ENCODE measurements around the gene MTIF3. TPM values are rescaled to one million over a fixed set of nuclear protein-coding genes. Genes with fewer than 3 reads are reported as not detected.

The MTIF3 gene
- total RNA-seq, 1 experiment from 2014 or later, result 37.1 TPM

GRCh38 chr13:27423333-27423732 lies 27.0 kb downstream of the MTIF3 start:
- POLR2A ChIA-PET (ENCODE audit: low non-redundant PET), result no interaction called here
- H3K36me3 ChIP-seq (ENCODE audit: insufficient read depth, low read length, poor library complexity, severe bottlenecking), result peaks cover 16% of the 10 kb centered on the region
- peaks cover 17% of the 10 kb centered on the region for H3K4me1 ChIP-seq (ENCODE audit: insufficient read depth, low read length, poor library complexity, severe bottlenecking)
- TF ChIP-seq CTCF (conservative IDR thresholded peaks at IDR 0.05; ENCODE audit: low read depth, low read length) (no peak), EZH2 (IDR thresholded peaks at IDR 0.05; ENCODE audit: borderline replicate concordance, low read depth, low read length, poor library complexity, severe bottlenecking) (no peak)
- CTCF ChIA-PET, result no interaction called here
- BruUV-seq (replicated peaks), result no TSS peak
- no peak overlapping the region for H3K27ac ChIP-seq (ENCODE audit: low read depth, low read length, poor library complexity, severe bottlenecking)
- no peak for DNase-seq (ENCODE audit: low spot score)
- intact Hi-C loops (cut with micrococcal nuclease; ENCODE audit: unreplicated experiment), result no loop called here
- no peaks in the 10 kb centered on the region for H3K27me3 ChIP-seq (replicated peaks; ENCODE audit: insufficient read depth, low read depth, low read length, poor library complexity)
- H3K4me3 ChIP-seq (ENCODE audit: low read depth, low read length, poor library complexity, severe bottlenecking), result no peak overlapping the region
- no peaks in the 10 kb centered on the region for H3K9me3 ChIP-seq (ENCODE audit: low read depth, low read length, poor library complexity, severe bottlenecking)

GRCh38 chr13:27421101-27421871 lies 29.1 kb downstream of the MTIF3 start:
- Histone ChIP-seq H3K9me3 (ENCODE audit: low read depth, low read length, poor library complexity, severe bottlenecking) (no peaks in the 10 kb centered on the region), H3K27me3 (replicated peaks; ENCODE audit: insufficient read depth, low read depth, low read length, poor library complexity) (peaks cover 2% of the 10 kb centered on the region), H3K36me3 (ENCODE audit: insufficient read depth, low read length, poor library complexity, severe bottlenecking) (no peaks in the 10 kb centered on the region), H3K27ac (ENCODE audit: low read depth, low read length, poor library complexity, severe bottlenecking) (no peak overlapping the region), H3K4me1 (ENCODE audit: insufficient read depth, low read length, poor library complexity, severe bottlenecking) (peaks cover 14% of the 10 kb centered on the region), H3K4me3 (ENCODE audit: low read depth, low read length, poor library complexity, severe bottlenecking) (no peak overlapping the region)
- no peak for TF ChIP-seq EZH2 (IDR thresholded peaks at IDR 0.05; ENCODE audit: borderline replicate concordance, low read depth, low read length, poor library complexity, severe bottlenecking)
- no peak for TF ChIP-seq CTCF (conservative IDR thresholded peaks at IDR 0.05; ENCODE audit: low read depth, low read length)
- no peak for DNase-seq (ENCODE audit: low spot score)
- ChIA-PET CTCF (no interaction called here), POLR2A (ENCODE audit: low non-redundant PET) (no interaction called here)
- no TSS peak for BruUV-seq (replicated peaks)
- intact Hi-C loops (cut with micrococcal nuclease; ENCODE audit: unreplicated experiment), result no loop called here

- Histone ChIP-seq H3K4me3 (ENCODE audit: low read depth, low read length, poor library complexity, severe bottlenecking) (no peak overlapping the region), H3K27me3 (replicated peaks; ENCODE audit: insufficient read depth, low read depth, low read length, poor library complexity) (peaks cover 14% of the 10 kb centered on the region), H3K4me1 (ENCODE audit: insufficient read depth, low read length, poor library complexity, severe bottlenecking) (no peaks in the 10 kb centered on the region), H3K27ac (ENCODE audit: low read depth, low read length, poor library complexity, severe bottlenecking) (no peak overlapping the region), H3K36me3 (ENCODE audit: insufficient read depth, low read length, poor library complexity, severe bottlenecking) (no peaks in the 10 kb centered on the region), H3K9me3 (ENCODE audit: low read depth, low read length, poor library complexity, severe bottlenecking) (no peaks in the 10 kb centered on the region)
- TF ChIP-seq CTCF (conservative IDR thresholded peaks at IDR 0.05; ENCODE audit: low read depth, low read length) (no peak), EZH2 (IDR thresholded peaks at IDR 0.05; ENCODE audit: borderline replicate concordance, low read depth, low read length, poor library complexity, severe bottlenecking) (no peak)
- ChIA-PET CTCF (no interaction called here), POLR2A (ENCODE audit: low non-redundant PET) (no interaction called here)
- no peak for DNase-seq (ENCODE audit: low spot score)
- BruUV-seq (replicated peaks), result no TSS peak
- intact Hi-C loops (cut with micrococcal nuclease; ENCODE audit: unreplicated experiment), result no loop called here
Measured at GRCh38 chr13:27419328-27419727, 31.0 kb downstream of the MTIF3 start.
